B cell (primary cell): ENCODE results near the gene RFPL1. TPM values are rescaled to one million over a fixed set of nuclear protein-coding genes. Genes with fewer than 3 reads are reported as not detected.

Source experiments
- ATAC-seq: fragments of 200-7000 bp; cut with Tn5 transposase; one replicate; pipeline ENCODE4 v1.10.0; 2021; ENCODE audit warnings: low read depth, mild to moderate bottlenecking, moderate number of reproducible peaks, moderate library complexity
- CTCF ChIA-PET: fragments of 350-600 bp; sonication (Branson Sonifier 250); formaldehyde crosslinking; loops from one replicate; lab custom pipeline; 2021; ENCODE audit warnings: antibody characterized with exemption, inconsistent platforms; lab: Charles Lee
- POLR2A ChIA-PET: fragments of 350-600 bp; sonication (Branson Sonifier 250); formaldehyde crosslinking; loops from one replicate; lab custom pipeline; 2021; ENCODE audit warnings: antibody characterized with exemption; lab: Charles Lee
- DNase-seq: peaks from one replicate; pipeline ENCODE4 v3.0.0; 2013
- H2AFZ ChIP-seq: 2 replicates; pipeline ENCODE4 v1.6.1; 2012; ENCODE audit warnings: mild to moderate bottlenecking, low read depth, low read length; ENCODE audit not compliant: insufficient read depth, poor library complexity, severe bottlenecking
- H3K27ac ChIP-seq, 2 donors: 1 replicate in 1 of 2; 2 replicates in 1 of 2; pipeline ENCODE4 v1.5.1; 2012 to 2013; ENCODE audit warnings: low read length in 2 of 2, mild to moderate bottlenecking in 2 of 2, moderate library complexity in 1 of 2
- H3K27me3 ChIP-seq, 4 experiments: fragments of 200-600 bp in 1 of 4; sonication (generic) in 1 of 4; replicated peaks in 1 of 4; 1 replicate in 2 of 4; 2 replicates in 2 of 4; pipeline versions ENCODE4 v1.6.1 to v1.7.0; 2013 to 2016; ENCODE audit warnings: low read length in 3 of 4, mild to moderate bottlenecking in 2 of 4, mixed read lengths in 1 of 4, moderate library complexity in 1 of 4; ENCODE audit not compliant: insufficient read depth in 4 of 4, control insufficient read depth in 3 of 4; ENCODE audit errors: control extremely low read depth in 1 of 4
- H3K36me3 ChIP-seq, 2 experiments: replicated peaks in 1 of 2; 1 replicate in 1 of 2; 2 replicates in 1 of 2; pipeline versions ENCODE4 v1.6.1 to v1.7.1; 2013; ENCODE audit warnings: low read length in 1 of 2; ENCODE audit not compliant: insufficient read depth in 2 of 2, control insufficient read depth in 1 of 2; ENCODE audit errors: control extremely low read depth in 1 of 2, extremely low read depth in 1 of 2
- H3K4me1 ChIP-seq, 2 donors: fragments of 200-600 bp in 1 of 2; sonication (generic) in 1 of 2; 1 replicate in 1 of 2; 2 replicates in 1 of 2; pipeline versions ENCODE4 v1.5.1 to v1.6.1; 2013 to 2017; ENCODE audit warnings: low read length in 2 of 2; ENCODE audit not compliant: control insufficient read depth in 2 of 2, insufficient read depth in 2 of 2
- H3K4me2 ChIP-seq: replicated peaks from 2 replicates; pipeline ENCODE3; 2012; ENCODE audit warnings: mild to moderate bottlenecking, low read depth, low read length; ENCODE audit not compliant: poor library complexity, severe bottlenecking
- H3K4me3 ChIP-seq, 5 experiments: fragments of 200-600 bp in 1 of 5; sonication (generic) in 1 of 5; 1 replicate in 3 of 5; 2 replicates in 2 of 5; pipeline versions ENCODE4 v1.5.1 to v1.7.0; 2011 to 2016; ENCODE audit warnings: low read length in 4 of 5, mild to moderate bottlenecking in 4 of 5, low read depth in 2 of 5, control low read depth in 1 of 5, moderate library complexity in 1 of 5; ENCODE audit not compliant: insufficient read depth in 1 of 5; ENCODE audit errors: control extremely low read depth in 1 of 5, extremely low read depth in 1 of 5
- H3K79me2 ChIP-seq: fragments of 200-600 bp; sonication (generic); one replicate; pipeline ENCODE4 v1.6.0; 2016; ENCODE audit warnings: low read length; ENCODE audit not compliant: control insufficient read depth, insufficient read depth
- H3K9ac ChIP-seq: fragments of 200-600 bp; sonication (generic); 2 replicates; pipeline ENCODE4 v1.6.1; 2017; ENCODE audit warnings: mild to moderate bottlenecking, low read length, moderate library complexity
- H3K9me3 ChIP-seq, 3 donors: one replicate each; pipeline versions ENCODE4 v1.6.1 to v1.7.1; 2013; ENCODE audit warnings: low read length in 2 of 3; ENCODE audit not compliant: control insufficient read depth in 2 of 3, insufficient read depth in 1 of 3; ENCODE audit errors: control extremely low read depth in 1 of 3
- H4K20me1 ChIP-seq: 2 replicates; pipeline ENCODE4 v1.6.0; 2012; ENCODE audit warnings: mild to moderate bottlenecking, low read length; ENCODE audit not compliant: insufficient read depth, control insufficient read depth, poor library complexity, severe bottlenecking
- H3K27ac Mint-ChIP-seq: one replicate; pipeline ENCODE4 v1.8.0; 2021; ENCODE audit warnings: mixed read lengths
- H3K27me3 Mint-ChIP-seq: one replicate; pipeline ENCODE4 v1.8.0; 2021; ENCODE audit warnings: mixed read lengths
- H3K4me1 Mint-ChIP-seq: one replicate; pipeline ENCODE4 v1.8.0; 2021; ENCODE audit warnings: mixed read lengths
- H3K4me3 Mint-ChIP-seq: one replicate; pipeline ENCODE4 v1.8.0; 2021; ENCODE audit warnings: mixed read lengths
- H3K9me3 Mint-ChIP-seq: one replicate; pipeline ENCODE4 v1.8.0; 2022; ENCODE audit warnings: mixed read lengths; ENCODE audit not compliant: insufficient read depth
- CTCF ChIP-seq: fragments of 200-600 bp; IDR thresholded peaks from one replicate; pipeline ENCODE4 v1.8.0; 2022; ENCODE audit warnings: antibody characterized with exemption, mild to moderate bottlenecking
- WGBS: methylation state at CpG from one replicate; pipeline ENCODE4 v1.1.5; 2013; ENCODE audit warnings: missing lambda C conversion rate; ENCODE audit not compliant: insufficient coverage; 5-methylcytosine and 5-hydroxymethylcytosine counted together
- intact Hi-C: fragments of 100-400 bp; cut with micrococcal nuclease; formaldehyde crosslinking; loops from one replicate; pipeline ENCODE4 v1.10.0; 2022
- polyA plus RNA-seq: library from polyadenylated mRNA; depleted of rRNA; stranded (reverse); fragments of >200 nt; gene quantifications from 2 replicates; pipeline ENCODE4 v1.2.3, GENCODE V29; 2012
- total RNA-seq, 2 donors: library from RNA; stranded (reverse); fragments of 120-200 nt in 1 of 2; gene quantifications; 1 replicate in 1 of 2; 2 replicates in 1 of 2; pipeline versions ENCODE4 v1.2.3 to v1.2.4, GENCODE V29; 2013 to 2022

The RFPL1 gene
- total and polyA plus RNA-seq, 2 donors (not counting 1 experiment from before 2014, with no cell fraction given) = not detected

- H3K4me2 ChIP-seq = no peak overlapping the region
- H3K27me3 ChIP-seq = peaks cover 0 to 56% (median 40%) of the 10 kb centered on the region in 4 experiments
- H3K4me1 ChIP-seq = peaks cover 17 to 29% of the 10 kb centered on the region in 2 donors
- Mint-ChIP-seq H3K4me3 (no peak overlapping the region), H3K9me3 (no peaks in the 10 kb centered on the region), H3K27me3 (peaks cover 34% of the 10 kb centered on the region), H3K27ac (no peak overlapping the region), H3K4me1 (peaks cover 25% of the 10 kb centered on the region)
- intact Hi-C loops = no loop called here
- no peak overlapping the region for H3K9ac ChIP-seq
- no peak for ATAC-seq
- POLR2A ChIA-PET = no interaction called here
- H3K9me3 ChIP-seq = peaks cover 0 to 27% (median 0%) of the 10 kb centered on the region in 3 donors
- no peak for DNase-seq
- H3K36me3 ChIP-seq = no peaks in the 10 kb centered on the region
- H4K20me1 ChIP-seq = no peaks in the 10 kb centered on the region
- TF ChIP-seq CTCF = no peak
- WGBS = 98% methylated on average over 3 of the region's 7 CpGs
- no peaks in the 10 kb centered on the region for H3K79me2 ChIP-seq
- H3K27ac ChIP-seq = no peak overlapping the region
- H3K4me3 ChIP-seq = no peak overlapping the region
- H2AFZ ChIP-seq = no peak overlapping the region
- CTCF ChIA-PET = interaction anchor here (1.0 to 2.4 kb wide), 2 partner anchors 11 to 522 kb away, joined by 3 to 10 read pairs; no protein-coding TSS in a partner anchor
These were observed 44.3 kb downstream of the RFPL1 start for GRCh38 chr22:29482726-29483125.

- no peaks in the 10 kb centered on the region for H4K20me1 ChIP-seq
- WGBS = 96% methylated on average over 12 of the region's 13 CpGs
- DNase-seq (no peak), ATAC-seq (no peak)
- ChIA-PET POLR2A (no interaction called here), CTCF (interaction anchor here (1.0 to 2.4 kb wide), 2 partner anchors 11 to 521 kb away, joined by 3 to 10 read pairs; no protein-coding TSS in a partner anchor)
- no peak overlapping the region for H3K27ac Mint-ChIP-seq
- TF ChIP-seq CTCF = no peak
- H3K27ac ChIP-seq = no peak overlapping the region
- H3K4me2 ChIP-seq = no peak overlapping the region
- H3K27me3 Mint-ChIP-seq = peaks cover 31% of the 10 kb centered on the region
- no peak overlapping the region for H3K9ac ChIP-seq
- H3K36me3 ChIP-seq = no peaks in the 10 kb centered on the region
- no peak overlapping the region for H3K4me3 ChIP-seq
- no peaks in the 10 kb centered on the region for H3K9me3 Mint-ChIP-seq
- no peak overlapping the region for H2AFZ ChIP-seq
- H3K27me3 ChIP-seq = peaks cover 0 to 52% (median 36%) of the 10 kb centered on the region in 4 experiments
- no peaks in the 10 kb centered on the region for H3K79me2 ChIP-seq
- intact Hi-C loops = no loop called here
- H3K9me3 ChIP-seq = peaks cover 0 to 27% (median 0%) of the 10 kb centered on the region in 3 donors
- no peak overlapping the region for H3K4me3 Mint-ChIP-seq
- peaks cover 20% of the 10 kb centered on the region for H3K4me1 Mint-ChIP-seq
- peaks cover 17 to 29% of the 10 kb centered on the region in 2 donors for H3K4me1 ChIP-seq
These were observed 44.9 kb downstream of the RFPL1 start for GRCh38 chr22:29483254-29483653.
